Transverse colon (tissue), 4 donors: ENCODE data around the gene GIGYF1. TPM values are rescaled to one million over a fixed set of nuclear protein-coding genes. Genes with fewer than 3 reads are reported as not detected.

Source experiments
- DNase-seq: peaks from one replicate; pipeline ENCODE4 v3.0.0-alpha.2; 2019
- H3K27ac ChIP-seq, 4 donors: fragments of 200-600 bp; sonication (generic); 2 replicates each; pipeline ENCODE4 v1.5.1; 2016 to 2018; ENCODE audit warnings: inconsistent platforms in 4 of 4
- H3K27me3 ChIP-seq: fragments of 200-600 bp; sonication (generic); 2 replicates; pipeline ENCODE4 v1.5.1; 2017; ENCODE audit warnings: inconsistent platforms
- H3K36me3 ChIP-seq, 4 donors: fragments of 200-600 bp; sonication (generic); 2 replicates each; pipeline ENCODE4 v1.5.1; 2017 to 2019; ENCODE audit warnings: inconsistent platforms in 4 of 4
- H3K4me1 ChIP-seq, 4 donors: fragments of 200-600 bp; sonication (generic); 2 replicates each; pipeline ENCODE4 v1.5.1; 2017 to 2020; ENCODE audit warnings: inconsistent platforms in 4 of 4
- H3K4me3 ChIP-seq, 4 donors: fragments of 200-600 bp; sonication (generic); 1 replicate in 1 of 4; 2 replicates in 3 of 4; pipeline versions ENCODE4 v1.5.1 to v1.6.1; 2017 to 2019; ENCODE audit warnings: inconsistent platforms in 4 of 4
- H3K9me3 ChIP-seq, 2 donors: fragments of 200-600 bp; sonication (generic); 2 replicates each; pipeline ENCODE4 v1.5.1; 2017 to 2019; ENCODE audit warnings: inconsistent platforms in 2 of 2
- CTCF ChIP-seq, 5 experiments: fragments of 200-600 bp in 3 of 5; fragments of 450-650 bp in 2 of 5; sonication (generic) in 3 of 5; IDR thresholded peaks; 1 replicate in 2 of 5; 2 replicates in 3 of 5; pipeline ENCODE4 v1.5.1; 2016 to 2017; ENCODE audit warnings: antibody characterized with exemption in 5 of 5, inconsistent platforms in 3 of 5, mild to moderate bottlenecking in 2 of 5, moderate library complexity in 1 of 5
- EP300 ChIP-seq: sonication (generic); formaldehyde crosslinking; IDR thresholded peaks from one replicate; pipeline ENCODE4 v1.6.1; 2017; ENCODE audit warnings: antibody characterized with exemption, low read depth
- POLR2A ChIP-seq: fragments of 450-650 bp; IDR thresholded peaks from one replicate; pipeline ENCODE4 v1.6.1; 2016; ENCODE audit warnings: antibody characterized with exemption, mild to moderate bottlenecking, moderate library complexity
- POLR2AphosphoS5 ChIP-seq, 3 donors: sonication (generic); formaldehyde crosslinking; IDR thresholded peaks; one replicate each; pipeline ENCODE4 v1.6.1; 2016; ENCODE audit warnings: antibody characterized with exemption in 3 of 3
- WGBS, 2 donors: methylation state at CpG; one replicate each; pipeline ENCODE4 v1.1.5; 2018; ENCODE audit warnings: low coverage in 1 of 2; 5-methylcytosine and 5-hydroxymethylcytosine counted together
- in situ Hi-C, 4 donors: fragments of 200-750 bp; cut with MboI; loops; one replicate each; pipeline versions ENCODE4 v1.15.0 to v1.15.1; 2017; ENCODE audit warnings: low sequenced_read_pairs in 3 of 4, low pct_ligation_motif_present in 1 of 4, low pct_unique_long_range_greater_than_20kb in 1 of 4
- intact Hi-C: fragments of 100-400 bp; cut with DNase I; formaldehyde crosslinking; loops from one replicate; pipeline ENCODE4 v1.15.1; 2023; ENCODE audit warnings: low total_unique reads
- total RNA-seq, 4 donors: library from RNA; depleted of rRNA; stranded (reverse); fragments of >200 nt; gene quantifications; one replicate each; pipeline ENCODE4 v1.1.0, GENCODE V29; 2016

Gene GIGYF1
- total RNA-seq, 4 donors from 2014 or later, result 25.4 to 104 (median 51.8) TPM

- WGBS, 2 donors, result 0 to 4% methylated on average over 1 to 36 of the region's 72 CpGs
- H3K4me3 ChIP-seq, result peak overlapping the region; percentile 22 to 59 (median 48)
These were observed 60.9 kb downstream of the GIGYF1 start for GRCh38 chr7:100632951-100633717.

GRCh38 chr7:100630066-100630465 is 64.0 kb downstream of the GIGYF1 start:
- Histone ChIP-seq H3K4me3 (no peak overlapping the region), H3K27ac (no peak overlapping the region), H3K36me3 (no peaks in the 10 kb centered on the region), H3K27me3 (peaks cover 7% of the 10 kb centered on the region), H3K4me1 (peaks cover 3 to 21% (median 16%) of the 10 kb centered on the region in 4 donors), H3K9me3 (no peaks in the 10 kb centered on the region)
- WGBS, 2 donors, result 87 to 94% methylated on average over 3 to 4 of the region's 4 CpGs
- DNase-seq, result no peak
- intact Hi-C loops, result no loop called here
- in situ Hi-C loops, result no loop called here
- no peak for TF ChIP-seq POLR2A
- no peak for TF ChIP-seq EP300
- TF ChIP-seq CTCF (IDR thresholded peaks at IDR 0.05), result no peak
- no peak for TF ChIP-seq POLR2AphosphoS5 (IDR thresholded peaks at IDR 0.05)

More at GRCh38 chr7:100632951-100633717, 60.9 kb downstream of the GIGYF1 start:
- DNase-seq, result peak; percentile 72
- H3K9me3 ChIP-seq, result no peaks in the 10 kb centered on the region
- intact Hi-C loops (no loop called here), in situ Hi-C loops (no loop called here)
- TF ChIP-seq EP300 (no peak), CTCF (IDR thresholded peaks at IDR 0.05) (peak in 4 of 5 experiments; percentile 31 to 44 (median 38)), POLR2AphosphoS5 (IDR thresholded peaks at IDR 0.05) (no peak), POLR2A (no peak)
- peaks cover 7% of the 10 kb centered on the region for H3K27me3 ChIP-seq
- peak overlapping the region in 2 of 4 donors; percentile 13 to 33 for H3K27ac ChIP-seq
- H3K36me3 ChIP-seq, result no peaks in the 10 kb centered on the region
- H3K4me1 ChIP-seq, result peaks cover 0 to 10% (median 8%) of the 10 kb centered on the region in 4 donors

Other genes with a start within 250 kb of the GIGYF1 start
- not detected for gene SPACDR, start 230.0 kb downstream of the GIGYF1 start, total RNA-seq
- 100 to 1,000 TPM in 1 of 4 donors, 10 to 100 TPM in 3; 41.6 to 101 (median 67.6) TPM for gene TSC22D4, start 215.0 kb downstream of the GIGYF1 start, total RNA-seq
- gene NYAP1, start 210.3 kb downstream of the GIGYF1 start, total RNA-seq, result 1 to 10 TPM in 1 of 4 donors, under 1 TPM in 1, not detected in 2; 0.41 to 1.4 TPM
- gene AGFG2, start 155.0 kb downstream of the GIGYF1 start, total RNA-seq, result 100 to 1,000 TPM in 2 of 4 donors, 10 to 100 TPM in 2; 63.8 to 154 (median 102) TPM
- 10 to 100 TPM in 1 of 4 donors, 1 to 10 TPM in 1, under 1 TPM in 1, not detected in 1; 0.96 to 52.4 (median 2.7) TPM for gene SAP25, start 120.3 kb downstream of the GIGYF1 start, total RNA-seq
- gene LRCH4, start 108.1 kb downstream of the GIGYF1 start, total RNA-seq, result 100 to 1,000 TPM; 115 to 508 (median 151) TPM
- gene FBXO24, start 107.9 kb downstream of the GIGYF1 start, total RNA-seq, result under 1 TPM in 2 of 4 donors, not detected in 2; 0.14 to 0.79 TPM
- gene PCOLCE, start 91.9 kb downstream of the GIGYF1 start, total RNA-seq, result 10 to 100 TPM in 2 of 4 donors, 1 to 10 TPM in 2; 5.6 to 46.2 (median 11.7) TPM
- 10 to 100 TPM; 13.5 to 39.6 (median 18.4) TPM for gene MOSPD3, start 81.7 kb downstream of the GIGYF1 start, total RNA-seq
- gene TFR2, start 52.7 kb downstream of the GIGYF1 start, total RNA-seq, result under 1 TPM in 3 of 4 donors, not detected in 1; 0.60 to 0.68 (median 0.64) TPM
- not detected for gene ACTL6B, start 37.8 kb downstream of the GIGYF1 start, total RNA-seq
- 100 to 1,000 TPM; 192 to 301 (median 246) TPM for gene GNB2, start 20.5 kb downstream of the GIGYF1 start, total RNA-seq
- 10 to 100 TPM; 10.7 to 58.7 (median 34.1) TPM for gene POP7, start 11.9 kb upstream of the GIGYF1 start, total RNA-seq
- not detected for gene EPO, start 26.2 kb upstream of the GIGYF1 start, total RNA-seq
- not detected for gene ZAN, start 39.3 kb upstream of the GIGYF1 start, total RNA-seq
- gene EPHB4, start 133.3 kb upstream of the GIGYF1 start, total RNA-seq, result 10 to 100 TPM; 23.2 to 95.5 (median 43.5) TPM
- gene SLC12A9, start 158.5 kb upstream of the GIGYF1 start, total RNA-seq, result 10 to 100 TPM; 21.0 to 46.2 (median 23.1) TPM
- 10 to 100 TPM; 10.9 to 24.3 (median 21.2) TPM for gene TRIP6, start 173.1 kb upstream of the GIGYF1 start, total RNA-seq
- 100 to 1,000 TPM in 2 of 4 donors, 10 to 100 TPM in 2; 64.6 to 217 (median 103) TPM for gene SRRT, start 180.9 kb upstream of the GIGYF1 start, total RNA-seq
- gene UFSP1, start 195.5 kb upstream of the GIGYF1 start, total RNA-seq, result 10 to 100 TPM in 1 of 4 donors, 1 to 10 TPM in 2, not detected in 1; 1.3 to 19.1 (median 3.7) TPM
- 10 to 100 TPM in 3 of 4 donors, 1 to 10 TPM in 1; 3.8 to 29.9 (median 14.3) TPM for gene ACHE, start 201.6 kb upstream of the GIGYF1 start, total RNA-seq